Astrocyte (in vitro differentiated cells and primary cell): ENCODE results near the gene CREG2. TPM values are rescaled to one million over a fixed set of nuclear protein-coding genes. Genes with fewer than 3 reads are reported as not detected.

Source experiments
- DNase-seq: peaks from one replicate; pipeline ENCODE4 v3.0.0-alpha.2; 2010; ENCODE audit warnings: low read depth
- FAIRE-seq: peaks from 2 replicates; lab custom pipeline; 2011; peaks lifted over from hg19 to GRCh38; lab: Jason Lieb, UNC
- H2AFZ ChIP-seq: 2 replicates; pipeline ENCODE4 v1.6.0; 2012; ENCODE audit warnings: low read depth, low read length, inconsistent platforms
- H3K27ac ChIP-seq: 2 replicates; pipeline ENCODE4 v1.5.1; 2011; ENCODE audit warnings: low read depth, low read length, inconsistent platforms
- H3K27me3 ChIP-seq: 2 replicates; pipeline ENCODE4 v1.6.0; 2011; ENCODE audit warnings: low read length, inconsistent platforms; ENCODE audit not compliant: insufficient read depth
- H3K36me3 ChIP-seq: 2 replicates; pipeline ENCODE4 v1.5.1; 2011; ENCODE audit warnings: low read length, inconsistent platforms; ENCODE audit not compliant: insufficient read depth
- H3K4me1 ChIP-seq: 2 replicates; pipeline ENCODE4 v1.5.1; 2011; ENCODE audit warnings: low read length, inconsistent platforms; ENCODE audit not compliant: insufficient read depth
- H3K4me2 ChIP-seq: 2 replicates; pipeline ENCODE4 v1.6.0; 2012; ENCODE audit warnings: low read length, inconsistent platforms
- H3K4me3 ChIP-seq: 2 replicates; pipeline ENCODE4 v1.5.1; 2011; ENCODE audit warnings: low read depth, mild to moderate bottlenecking, low read length, inconsistent platforms; ENCODE audit not compliant: insufficient read depth
- H3K79me2 ChIP-seq: 2 replicates; pipeline ENCODE4 v1.6.0; 2012; ENCODE audit warnings: mild to moderate bottlenecking, low read length, inconsistent platforms; ENCODE audit not compliant: insufficient read depth
- H3K9ac ChIP-seq: 2 replicates; pipeline ENCODE4 v1.6.0; 2012; ENCODE audit warnings: mild to moderate bottlenecking, low read length, inconsistent platforms
- H3K9me3 ChIP-seq: 2 replicates; pipeline ENCODE4 v1.5.1; 2012; ENCODE audit warnings: low read depth, mild to moderate bottlenecking, low read length, inconsistent platforms; ENCODE audit not compliant: insufficient read depth
- H4K20me1 ChIP-seq: 2 replicates; pipeline ENCODE4 v1.6.0; 2012; ENCODE audit warnings: low read length, inconsistent platforms; ENCODE audit not compliant: insufficient read depth
- H3K27ac Mint-ChIP-seq: one replicate; pipeline ENCODE4 v1.8.0; 2021; ENCODE audit warnings: mild to moderate bottlenecking, mixed read lengths; ENCODE audit not compliant: unreplicated experiment
- H3K27me3 Mint-ChIP-seq: one replicate; pipeline ENCODE4 v1.8.0; 2021; ENCODE audit warnings: low read depth, mixed read lengths; ENCODE audit not compliant: unreplicated experiment
- H3K36me3 Mint-ChIP-seq: one replicate; pipeline ENCODE4 v1.8.0; 2021; ENCODE audit warnings: low read depth, mixed read lengths; ENCODE audit not compliant: unreplicated experiment
- H3K4me1 Mint-ChIP-seq: one replicate; pipeline ENCODE4 v1.8.0; 2021; ENCODE audit warnings: low read depth, mixed read lengths; ENCODE audit not compliant: unreplicated experiment
- H3K4me3 Mint-ChIP-seq: one replicate; pipeline ENCODE4 v1.8.0; 2021; ENCODE audit warnings: mild to moderate bottlenecking, moderate library complexity, mixed read lengths; ENCODE audit not compliant: unreplicated experiment
- H3K9me3 Mint-ChIP-seq: one replicate; pipeline ENCODE4 v1.8.0; 2021; ENCODE audit warnings: mild to moderate bottlenecking, mixed read lengths; ENCODE audit not compliant: unreplicated experiment
- CTCF ChIP-seq: IDR thresholded peaks from 2 replicates; pipeline ENCODE4 v1.5.1; 2011; ENCODE audit warnings: low read depth, mild to moderate bottlenecking, inconsistent platforms, low read length, moderate library complexity; ENCODE audit not compliant: insufficient read depth
- EZH2 ChIP-seq: IDR thresholded peaks from 2 replicates; pipeline ENCODE4 v1.6.1; 2012; ENCODE audit warnings: mild to moderate bottlenecking, low read length, inconsistent platforms; ENCODE audit not compliant: insufficient read depth
- total RNA-seq: library from RNA; stranded (reverse); gene quantifications from 2 replicates; pipeline ENCODE4 v1.2.1, GENCODE V29; 2021

CREG2 gene
- total RNA-seq, 1 donor from 2014 or later, result 0.11 TPM

GRCh38 chr2:101430156-101430555 lies 42.9 kb upstream of the CREG2 start:
- no peak overlapping the region for H3K4me3 ChIP-seq
- Mint-ChIP-seq H3K27me3 (peaks cover 23% of the 10 kb centered on the region), H3K36me3 (no peaks in the 10 kb centered on the region), H3K4me1 (peaks cover 2% of the 10 kb centered on the region), H3K4me3 (no peak overlapping the region), H3K9me3 (peaks cover 3% of the 10 kb centered on the region), H3K27ac (no peak overlapping the region)
- H3K79me2 ChIP-seq, result no peaks in the 10 kb centered on the region
- H3K4me2 ChIP-seq, result no peak overlapping the region
- H3K27me3 ChIP-seq, result no peaks in the 10 kb centered on the region
- no peak overlapping the region for H2AFZ ChIP-seq
- no peaks in the 10 kb centered on the region for H4K20me1 ChIP-seq
- H3K4me1 ChIP-seq, result peaks cover 18% of the 10 kb centered on the region
- H3K9ac ChIP-seq, result no peak overlapping the region
- no peak for FAIRE-seq
- no peaks in the 10 kb centered on the region for H3K36me3 ChIP-seq
- DNase-seq, result no peak
- no peak overlapping the region for H3K27ac ChIP-seq
- TF ChIP-seq CTCF, result no peak
- no peak for TF ChIP-seq EZH2
- H3K9me3 ChIP-seq, result no peaks in the 10 kb centered on the region

- no peak overlapping the region for H3K27ac Mint-ChIP-seq
- Histone ChIP-seq H3K9me3 (no peaks in the 10 kb centered on the region), H3K4me3 (no peak overlapping the region), H3K79me2 (no peaks in the 10 kb centered on the region), H3K4me1 (peaks cover 11% of the 10 kb centered on the region), H3K27me3 (no peaks in the 10 kb centered on the region), H4K20me1 (no peaks in the 10 kb centered on the region), H3K36me3 (no peaks in the 10 kb centered on the region), H2AFZ (no peak overlapping the region), H3K4me2 (no peak overlapping the region), H3K27ac (no peak overlapping the region), H3K9ac (no peak overlapping the region)
- no peak overlapping the region for H3K4me3 Mint-ChIP-seq
- TF ChIP-seq CTCF (no peak), EZH2 (no peak)
- FAIRE-seq (no peak), DNase-seq (no peak)
- H3K36me3 Mint-ChIP-seq, result no peaks in the 10 kb centered on the region
- H3K27me3 Mint-ChIP-seq, result peaks cover 20% of the 10 kb centered on the region
- no peaks in the 10 kb centered on the region for H3K4me1 Mint-ChIP-seq
- peaks cover 3% of the 10 kb centered on the region for H3K9me3 Mint-ChIP-seq
Observed at GRCh38 chr2:101429453-101429852, 42.1 kb upstream of the CREG2 start.

- FAIRE-seq (no peak), DNase-seq (no peak)
- Histone ChIP-seq H3K27ac (no peak overlapping the region), H3K9me3 (no peaks in the 10 kb centered on the region), H3K27me3 (no peaks in the 10 kb centered on the region), H3K79me2 (no peaks in the 10 kb centered on the region), H3K36me3 (no peaks in the 10 kb centered on the region), H3K4me1 (peaks cover 11% of the 10 kb centered on the region), H3K4me3 (no peak overlapping the region), H4K20me1 (no peaks in the 10 kb centered on the region), H2AFZ (no peak overlapping the region), H3K4me2 (no peak overlapping the region), H3K9ac (no peak overlapping the region)
- no peaks in the 10 kb centered on the region for H3K4me1 Mint-ChIP-seq
- H3K9me3 Mint-ChIP-seq, result peaks cover 8% of the 10 kb centered on the region
- H3K4me3 Mint-ChIP-seq, result no peak overlapping the region
- H3K27me3 Mint-ChIP-seq, result peaks cover 17% of the 10 kb centered on the region
- no peaks in the 10 kb centered on the region for H3K36me3 Mint-ChIP-seq
- no peak overlapping the region for H3K27ac Mint-ChIP-seq
- TF ChIP-seq EZH2, result no peak
- no peak for TF ChIP-seq CTCF
Observed at GRCh38 chr2:101428422-101429176, 41.3 kb upstream of the CREG2 start.
